Fibroblast of villous mesenchyme (primary cell): ENCODE data around the gene CXXC5. TPM values are rescaled to one million over a fixed set of nuclear protein-coding genes. Genes with fewer than 3 reads are reported as not detected.

Experiments
- DNase-seq: peaks from one replicate; pipeline ENCODE4 v3.0.0-alpha.2; 2010; ENCODE audit warnings: low read depth
- H3K4me3 ChIP-seq: 2 replicates; pipeline ENCODE4 v1.5.1; 2011; ENCODE audit warnings: low read depth, mild to moderate bottlenecking, low read length
- total RNA-seq: library from RNA; depleted of rRNA; stranded (reverse); fragments of >200 nt; gene quantifications from 2 replicates; pipeline ENCODE4 v1.2.3, GENCODE V29; 2012
- TF ChIP-seq, protein P1 (sequence below): IDR thresholded peaks from 2 replicates; pipeline ENCODE4 v1.5.1; 2012; ENCODE audit warnings: low read depth, mild to moderate bottlenecking, low read length; ENCODE audit not compliant: insufficient read depth

The CXXC5 gene
- total RNA-seq, 1 donor: 79.5 TPM

DNA sequence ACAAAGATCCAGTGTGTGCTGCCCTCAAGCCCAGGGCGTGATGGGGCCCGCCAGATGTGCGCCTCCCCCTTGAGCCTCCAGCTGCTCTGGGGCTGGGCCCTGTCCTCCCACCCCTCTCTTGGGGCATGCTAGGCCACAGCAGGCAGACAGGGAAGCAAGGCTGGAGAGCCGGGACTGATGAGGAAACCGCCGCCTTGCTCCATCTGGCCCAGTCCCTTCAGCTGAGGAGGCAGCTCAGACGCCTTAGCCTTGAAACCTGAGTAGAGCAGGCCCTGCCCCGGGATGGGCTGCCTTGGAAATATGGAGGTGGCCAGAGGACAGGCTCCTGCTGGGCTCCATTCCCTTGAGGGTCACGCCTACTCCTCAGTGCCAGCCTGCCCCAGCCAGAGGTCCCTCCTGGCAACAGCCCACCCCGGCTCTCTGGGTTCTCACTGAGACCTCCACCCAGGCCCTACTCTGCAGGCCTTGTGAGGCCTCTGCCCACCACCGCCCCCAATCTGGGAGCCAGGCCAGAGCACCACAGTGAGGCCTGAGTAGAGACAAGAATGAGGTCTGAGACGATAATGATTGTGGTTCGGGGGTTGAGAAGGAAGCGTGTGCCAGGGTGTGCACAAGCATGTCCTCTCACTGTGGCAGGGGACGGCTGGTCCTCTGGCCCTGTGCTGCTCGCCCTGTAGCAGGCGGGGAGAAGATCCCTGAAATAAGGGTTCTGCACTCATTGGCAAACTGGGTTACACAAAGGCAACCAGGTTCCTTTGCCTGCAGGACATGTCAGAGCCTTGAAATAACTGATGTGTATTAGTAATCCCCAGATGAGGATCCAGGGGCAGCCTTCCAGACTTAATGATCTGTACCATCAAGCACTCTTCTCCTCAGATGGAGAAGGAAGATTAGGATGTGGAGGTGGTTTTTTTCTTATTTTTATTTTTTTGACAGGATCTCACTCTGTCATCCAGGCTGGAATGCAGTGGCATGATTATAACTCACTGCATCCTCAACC is 30.9 kb downstream of the CXXC5 start:
- H3K4me3 ChIP-seq: no peak overlapping the region
- DNase-seq: no peak
- TF ChIP-seq, protein P1, sequence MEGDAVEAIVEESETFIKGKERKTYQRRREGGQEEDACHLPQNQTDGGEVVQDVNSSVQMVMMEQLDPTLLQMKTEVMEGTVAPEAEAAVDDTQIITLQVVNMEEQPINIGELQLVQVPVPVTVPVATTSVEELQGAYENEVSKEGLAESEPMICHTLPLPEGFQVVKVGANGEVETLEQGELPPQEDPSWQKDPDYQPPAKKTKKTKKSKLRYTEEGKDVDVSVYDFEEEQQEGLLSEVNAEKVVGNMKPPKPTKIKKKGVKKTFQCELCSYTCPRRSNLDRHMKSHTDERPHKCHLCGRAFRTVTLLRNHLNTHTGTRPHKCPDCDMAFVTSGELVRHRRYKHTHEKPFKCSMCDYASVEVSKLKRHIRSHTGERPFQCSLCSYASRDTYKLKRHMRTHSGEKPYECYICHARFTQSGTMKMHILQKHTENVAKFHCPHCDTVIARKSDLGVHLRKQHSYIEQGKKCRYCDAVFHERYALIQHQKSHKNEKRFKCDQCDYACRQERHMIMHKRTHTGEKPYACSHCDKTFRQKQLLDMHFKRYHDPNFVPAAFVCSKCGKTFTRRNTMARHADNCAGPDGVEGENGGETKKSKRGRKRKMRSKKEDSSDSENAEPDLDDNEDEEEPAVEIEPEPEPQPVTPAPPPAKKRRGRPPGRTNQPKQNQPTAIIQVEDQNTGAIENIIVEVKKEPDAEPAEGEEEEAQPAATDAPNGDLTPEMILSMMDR: no peak

DNA sequence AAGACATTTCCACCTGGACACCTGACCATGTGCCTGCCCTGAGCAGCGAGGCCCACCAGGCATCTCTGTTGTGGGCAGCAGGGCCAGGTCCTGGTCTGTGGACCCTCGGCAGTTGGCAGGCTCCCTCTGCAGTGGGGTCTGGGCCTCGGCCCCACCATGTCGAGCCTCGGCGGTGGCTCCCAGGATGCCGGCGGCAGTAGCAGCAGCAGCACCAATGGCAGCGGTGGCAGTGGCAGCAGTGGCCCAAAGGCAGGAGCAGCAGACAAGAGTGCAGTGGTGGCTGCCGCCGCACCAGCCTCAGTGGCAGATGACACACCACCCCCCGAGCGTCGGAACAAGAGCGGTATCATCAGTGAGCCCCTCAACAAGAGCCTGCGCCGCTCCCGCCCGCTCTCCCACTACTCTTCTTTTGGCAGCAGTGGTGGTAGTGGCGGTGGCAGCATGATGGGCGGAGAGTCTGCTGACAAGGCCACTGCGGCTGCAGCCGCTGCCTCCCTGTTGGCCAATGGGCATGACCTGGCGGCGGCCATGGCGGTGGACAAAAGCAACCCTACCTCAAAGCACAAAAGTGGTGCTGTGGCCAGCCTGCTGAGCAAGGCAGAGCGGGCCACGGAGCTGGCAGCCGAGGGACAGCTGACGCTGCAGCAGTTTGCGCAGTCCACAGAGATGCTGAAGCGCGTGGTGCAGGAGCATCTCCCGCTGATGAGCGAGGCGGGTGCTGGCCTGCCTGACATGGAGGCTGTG is 32.4 kb downstream of the CXXC5 start:
- no peak for DNase-seq
- TF ChIP-seq, protein P1: no peak
- H3K4me3 ChIP-seq: no peak overlapping the region

DNA sequence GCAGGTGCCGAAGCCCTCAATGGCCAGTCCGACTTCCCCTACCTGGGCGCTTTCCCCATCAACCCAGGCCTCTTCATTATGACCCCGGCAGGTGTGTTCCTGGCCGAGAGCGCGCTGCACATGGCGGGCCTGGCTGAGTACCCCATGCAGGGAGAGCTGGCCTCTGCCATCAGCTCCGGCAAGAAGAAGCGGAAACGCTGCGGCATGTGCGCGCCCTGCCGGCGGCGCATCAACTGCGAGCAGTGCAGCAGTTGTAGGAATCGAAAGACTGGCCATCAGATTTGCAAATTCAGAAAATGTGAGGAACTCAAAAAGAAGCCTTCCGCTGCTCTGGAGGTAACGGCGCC is 32.9 kb downstream of the CXXC5 start:
- TF ChIP-seq, protein P1: no peak
- no peak overlapping the region for H3K4me3 ChIP-seq
- DNase-seq: no peak

DNA sequence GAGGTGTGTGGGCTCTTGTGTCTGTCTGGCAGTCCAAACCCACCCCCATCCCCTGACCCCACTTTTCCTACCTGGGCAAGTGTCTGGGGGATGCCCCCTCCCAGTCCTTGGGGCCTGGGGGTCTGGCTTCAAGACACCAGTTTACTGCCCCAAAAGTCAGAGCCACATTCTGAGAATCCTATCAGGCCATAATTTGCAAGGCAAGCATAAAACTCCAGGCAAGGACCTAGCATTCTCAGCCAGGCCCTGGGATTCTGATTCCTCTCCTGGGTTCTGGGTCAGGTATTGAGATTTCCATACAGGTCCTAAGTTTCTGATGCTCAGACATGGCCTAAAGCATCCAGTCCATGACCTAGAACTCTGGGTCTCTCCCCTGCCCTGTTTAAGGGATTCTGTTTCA is 33.3 kb downstream of the CXXC5 start:
- no peak for DNase-seq
- H3K4me3 ChIP-seq: no peak overlapping the region
- TF ChIP-seq, protein P1: no peak

DNA sequence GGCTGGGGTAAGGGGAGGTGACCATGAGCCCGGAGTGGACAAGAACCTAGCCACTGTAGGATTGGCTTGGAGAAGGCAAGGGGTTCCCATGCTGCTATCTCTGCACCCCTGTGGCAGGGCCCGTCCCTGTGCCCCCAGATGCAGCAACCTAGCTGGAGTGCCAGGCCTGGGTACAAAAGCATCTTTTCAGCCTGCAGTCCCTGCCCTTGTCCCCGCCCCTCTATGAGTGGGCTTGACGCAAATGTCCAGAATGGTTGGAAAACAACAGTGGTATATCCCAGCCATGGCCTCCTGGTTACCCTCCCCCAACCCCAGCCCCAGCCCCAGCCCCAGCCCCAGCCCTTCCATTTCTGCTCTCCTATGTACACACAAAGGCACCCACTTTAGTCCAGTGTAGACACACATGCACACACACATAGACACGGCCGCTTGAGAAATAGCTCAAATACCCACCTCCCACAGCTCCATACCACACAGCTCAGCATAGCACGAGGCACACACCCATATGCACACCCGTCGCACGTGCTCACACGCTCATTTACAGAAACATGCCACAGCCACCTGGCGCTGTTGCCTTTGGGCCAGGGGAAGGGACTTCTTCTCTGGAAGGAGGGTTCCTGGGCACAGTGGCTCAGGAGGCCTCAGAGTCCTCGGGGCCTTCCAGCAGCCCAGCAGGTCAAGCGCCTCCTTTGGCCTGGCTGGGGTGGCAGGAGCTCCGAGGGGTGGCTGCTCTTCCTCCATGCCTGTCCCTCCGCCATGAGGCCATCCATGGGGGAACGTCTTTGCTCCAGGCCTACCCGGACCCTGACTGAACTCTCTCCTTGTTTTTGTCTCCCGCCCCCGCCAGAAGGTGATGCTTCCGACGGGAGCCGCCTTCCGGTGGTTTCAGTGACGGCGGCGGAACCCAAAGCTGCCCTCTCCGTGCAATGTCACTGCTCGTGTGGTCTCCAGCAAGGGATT is 34.1 kb downstream of the CXXC5 start:
- H3K4me3 ChIP-seq: no peak overlapping the region
- TF ChIP-seq, protein P1: no peak
- DNase-seq: no peak
